Transverse colon (tissue), 4 donors: Measurements from ENCODE around the gene CCL15.

ENCODE experiments used
- CTCF ChIP-seq, 5 experiments: fragments of 200-600 bp in 3 of 5; fragments of 450-650 bp in 2 of 5; sonication (generic) in 3 of 5; IDR thresholded peaks; 1 replicate in 2 of 5; 2 replicates in 3 of 5; pipeline ENCODE4 v1.5.1; 2016 to 2017; ENCODE audit warnings: antibody characterized with exemption in 5 of 5, inconsistent platforms in 3 of 5, mild to moderate bottlenecking in 2 of 5, moderate library complexity in 1 of 5
- EP300 ChIP-seq: sonication (generic); formaldehyde crosslinking; IDR thresholded peaks from one replicate; pipeline ENCODE4 v1.6.1; 2017; ENCODE audit warnings: antibody characterized with exemption, low read depth
- POLR2A ChIP-seq: fragments of 450-650 bp; IDR thresholded peaks from one replicate; pipeline ENCODE4 v1.6.1; 2016; ENCODE audit warnings: antibody characterized with exemption, mild to moderate bottlenecking, moderate library complexity
- POLR2AphosphoS5 ChIP-seq, 3 donors: sonication (generic); formaldehyde crosslinking; IDR thresholded peaks; one replicate each; pipeline ENCODE4 v1.6.1; 2016; ENCODE audit warnings: antibody characterized with exemption in 3 of 3

- TF ChIP-seq CTCF (IDR thresholded peaks at IDR 0.05) (no peak), POLR2A (no peak), POLR2AphosphoS5 (IDR thresholded peaks at IDR 0.05) (no peak), EP300 (no peak)
Measured at GRCh38 chr17:35972945-35973332, 28.4 kb downstream of the CCL15 start.
